HCT116 (cell line): ENCODE data around the gene CRACDL.

Source experiments
- CBX3 ChIP-seq: IDR thresholded peaks from 2 replicates; pipeline ENCODE4 v1.6.1; 2012; ENCODE audit warnings: low read depth
- CEBPB ChIP-seq: IDR thresholded peaks from 2 replicates; pipeline ENCODE4 v1.6.1; 2012; ENCODE audit warnings: low read depth
- CTCF ChIP-seq, 3 experiments: fragments of 200-600 bp in 1 of 3; sonication (generic) in 1 of 3; IDR thresholded peaks in 2 of 3; conservative IDR thresholded peaks in 1 of 3; 2 replicates each; pipeline ENCODE4 v1.5.1; 2012 to 2017; ENCODE audit warnings: low read depth in 2 of 3, low read length in 2 of 3, antibody characterized with exemption in 1 of 3, borderline replicate concordance in 1 of 3, control low read depth in 1 of 3, mild to moderate bottlenecking in 1 of 3, mixed read lengths in 1 of 3, mixed run types in 1 of 3, moderate library complexity in 1 of 3; ENCODE audit not compliant: insufficient read depth in 1 of 3
- EZH2 ChIP-seq: fragments of 200-600 bp; sonication (generic); IDR thresholded peaks from 2 replicates; pipeline ENCODE4 v1.6.1; 2017; ENCODE audit warnings: antibody characterized with exemption, mixed run types
- EZH2phosphoT487 ChIP-seq: fragments of 200-600 bp; IDR thresholded peaks from 2 replicates; pipeline ENCODE4 v1.6.1; 2018; ENCODE audit warnings: antibody characterized with exemption, borderline replicate concordance
- FOSL1 ChIP-seq: IDR thresholded peaks from 2 replicates; pipeline ENCODE4 v1.6.1; 2012; ENCODE audit warnings: low read depth
- MAX ChIP-seq: IDR thresholded peaks from 2 replicates; pipeline ENCODE4 v1.6.1; 2012
- POLR2A ChIP-seq: IDR thresholded peaks from 2 replicates; pipeline ENCODE4 v1.7.0; 2011; ENCODE audit warnings: borderline replicate concordance; ENCODE audit not compliant: insufficient read depth, insufficient read length; ENCODE audit errors: extremely low read depth
- POLR2AphosphoS5 ChIP-seq: IDR thresholded peaks from 2 replicates; pipeline ENCODE4 v1.6.1; 2011; ENCODE audit warnings: mild to moderate bottlenecking, low read depth, low read length, moderate library complexity
- RAD21 ChIP-seq: IDR thresholded peaks from 2 replicates; pipeline ENCODE4 v1.6.1; 2012; ENCODE audit warnings: low read depth, mild to moderate bottlenecking
- SP1 ChIP-seq: IDR thresholded peaks from 2 replicates; pipeline ENCODE4 v1.6.1; 2012; ENCODE audit warnings: low read depth
- YY1 ChIP-seq: IDR thresholded peaks from 2 replicates; pipeline ENCODE4 v1.6.1; 2011; ENCODE audit warnings: low read length, low read depth, moderate library complexity, mild to moderate bottlenecking; ENCODE audit not compliant: insufficient replicate concordance; ENCODE audit errors: extremely low read depth

- TF ChIP-seq SP1 (no peak), CEBPB (no peak), POLR2A (no peak), CTCF (IDR thresholded peaks at IDR 0.05 in 2 of 3, conservative IDR thresholded peaks at IDR 0.05 in 1 of 3; ENCODE audit: borderline replicate concordance in 1 of 3, insufficient read depth in 1 of 3, low read depth in 2 of 3, low read length in 2 of 3) (no peak), POLR2AphosphoS5 (no peak), FOSL1 (no peak), EZH2 (no peak), YY1 (no peak), CBX3 (no peak), RAD21 (no peak), EZH2phosphoT487 (no peak), MAX (no peak)
These were observed 15.0 kb downstream of the CRACDL start for GRCh38 chr2:98921062-98921461.
